AML-193 (cell line): Measurements from ENCODE around the gene ZFPM1.

Experiments
- DNase-seq, 2 experiments: peaks; one replicate each; lab custom pipeline; 2025; lab: John Stamatoyannopoulos, UW

Gene ZFPM1

GRCh38 chr16:88539652-88540345 is 86.7 kb downstream of the ZFPM1 start:
- DNase-seq, result no peak

- no peak for DNase-seq
Measured at GRCh38 chr16:88540346-88540977, 87.4 kb downstream of the ZFPM1 start.

GRCh38 chr16:88541831-88542616 is 88.9 kb downstream of the ZFPM1 start:
- no peak for DNase-seq

GRCh38 chr16:88543230-88543813 is 90.2 kb downstream of the ZFPM1 start:
- DNase-seq, result no peak

- DNase-seq, result no peak
Measured at GRCh38 chr16:88545781-88546180, 92.7 kb downstream of the ZFPM1 start.

GRCh38 chr16:88548131-88548874 is 95.2 kb downstream of the ZFPM1 start:
- DNase-seq, result no peak

GRCh38 chr16:88548985-88549384 is 95.9 kb downstream of the ZFPM1 start:
- DNase-seq, result no peak

- DNase-seq, result no peak
Measured at GRCh38 chr16:88549671-88550245, 96.7 kb downstream of the ZFPM1 start.

GRCh38 chr16:88550246-88550661 is 97.2 kb downstream of the ZFPM1 start:
- no peak for DNase-seq

GRCh38 chr16:88552166-88552565 is 99.1 kb downstream of the ZFPM1 start:
- no peak for DNase-seq

- no peak for DNase-seq
Measured at GRCh38 chr16:88552815-88553214, 99.7 kb downstream of the ZFPM1 start.

- no peak for DNase-seq
Measured at GRCh38 chr16:88553739-88554138, 100.7 kb downstream of the ZFPM1 start.

- no peak for DNase-seq
Measured at GRCh38 chr16:88554711-88555264, 101.7 kb downstream of the ZFPM1 start.

- no peak for DNase-seq
Measured at GRCh38 chr16:88556294-88556988, 103.4 kb downstream of the ZFPM1 start.

GRCh38 chr16:88558457-88559442 is 105.7 kb downstream of the ZFPM1 start:
- peak in 1 of 2 experiments; percentile 19 for DNase-seq

GRCh38 chr16:88560714-88561484 is 107.8 kb downstream of the ZFPM1 start:
- peak in 1 of 2 experiments; percentile 1 for DNase-seq

- DNase-seq, result peak; percentile 5 to 17
Measured at GRCh38 chr16:88561485-88562359, 108.6 kb downstream of the ZFPM1 start.
